Immature natural killer cell (primary cell): ENCODE results near the gene KCTD5. TPM values are rescaled to one million over a fixed set of nuclear protein-coding genes. Genes with fewer than 3 reads are reported as not detected.
A peak's percentile ranks its signal among the peaks of the same experiment; 100 is the strongest.
"Not testable (repeated sequence)": the region's sequence is repeated elsewhere in the genome, so short reads cannot be mapped to it uniquely, and the experiment has no call there.

Experiments used
- DNase-seq, 3 donors: peaks; one replicate each; pipeline ENCODE4 v3.0.0; 2022; ENCODE audit warnings: mixed read lengths in 1 of 3
- H3K27ac Mint-ChIP-seq, 6 donors: one replicate each; pipeline ENCODE4 v1.8.0; 2020; ENCODE audit warnings: mixed read lengths in 6 of 6, mild to moderate bottlenecking in 5 of 6, inconsistent platforms in 4 of 6, moderate library complexity in 3 of 6
- H3K27me3 Mint-ChIP-seq, 3 donors: one replicate each; pipeline ENCODE4 v1.8.0; 2020 to 2021; ENCODE audit warnings: low read depth in 3 of 3, mild to moderate bottlenecking in 3 of 3, mixed read lengths in 3 of 3, moderate library complexity in 3 of 3, inconsistent platforms in 1 of 3
- H3K36me3 Mint-ChIP-seq, 3 donors: one replicate each; pipeline ENCODE4 v1.8.0; 2020; ENCODE audit warnings: mixed read lengths in 3 of 3, inconsistent platforms in 2 of 3, mild to moderate bottlenecking in 2 of 3
- H3K4me1 Mint-ChIP-seq, 2 donors: one replicate each; pipeline ENCODE4 v1.8.0; 2020; ENCODE audit warnings: inconsistent platforms in 2 of 2, mild to moderate bottlenecking in 2 of 2, mixed read lengths in 2 of 2, moderate library complexity in 1 of 2
- H3K4me3 Mint-ChIP-seq, 5 donors: one replicate each; pipeline ENCODE4 v1.8.0; 2020; ENCODE audit warnings: mild to moderate bottlenecking in 5 of 5, mixed read lengths in 5 of 5, inconsistent platforms in 3 of 5, moderate library complexity in 3 of 5
- H3K9me3 Mint-ChIP-seq, 6 donors: one replicate each; pipeline ENCODE4 v1.8.0; 2020; ENCODE audit warnings: mild to moderate bottlenecking in 6 of 6, mixed read lengths in 6 of 6, inconsistent platforms in 4 of 6, moderate library complexity in 3 of 6
- polyA plus RNA-seq, 3 donors: library from polyadenylated mRNA; unstranded; fragments of 300-500 nt; fragmentation: Illumina TruSeq; gene quantifications; one replicate each; pipeline ENCODE4 v1.2.3, GENCODE V29; 2021

The KCTD5 gene
- polyA plus RNA-seq, 3 donors from 2014 or later = 22.2 to 38.9 (median 25.9) TPM

- Mint-ChIP-seq H3K27ac (peak overlapping the region in 2 of 6 donors; percentile 92 to 97), H3K36me3 (peaks cover 4 to 33% (median 15%) of the 10 kb centered on the region in 3 donors), H3K4me1 (peaks cover 12 to 19% of the 10 kb centered on the region in 2 donors), H3K4me3 (peak overlapping the region in 1 of 5 donors; percentile 76), H3K9me3 (no peaks in the 10 kb centered on the region), H3K27me3 (peaks cover 0 to 3% (median 0%) of the 10 kb centered on the region in 3 donors)
- peak in 1 of 3 donors; percentile 44 for DNase-seq
Measured at GRCh38 chr16:2663553-2664546, 18.5 kb upstream of the KCTD5 start.

GRCh38 chr16:2664574-2664982, 17.7 kb upstream of the KCTD5 start:
- H3K27me3 Mint-ChIP-seq = peaks cover 0 to 5% (median 0%) of the 10 kb centered on the region in 3 donors
- peaks cover 4 to 35% (median 17%) of the 10 kb centered on the region in 3 donors for H3K36me3 Mint-ChIP-seq
- no peaks in the 10 kb centered on the region for H3K9me3 Mint-ChIP-seq
- H3K27ac Mint-ChIP-seq = peak overlapping the region in 2 of 6 donors; percentile 92 to 97
- DNase-seq = no peak
- peaks cover 16 to 22% of the 10 kb centered on the region in 2 donors for H3K4me1 Mint-ChIP-seq
- no peak overlapping the region for H3K4me3 Mint-ChIP-seq

GRCh38 chr16:2666671-2667070, 15.7 kb upstream of the KCTD5 start:
- not testable (repeated sequence) for H3K9me3 Mint-ChIP-seq, H3K4me3 Mint-ChIP-seq, H3K27ac Mint-ChIP-seq, DNase-seq, H3K27me3 Mint-ChIP-seq
- peaks cover 4 to 35% (median 17%) of the 10 kb centered on the region in 3 donors for H3K36me3 Mint-ChIP-seq
- peaks cover 13 to 18% of the 10 kb centered on the region in 2 donors for H3K4me1 Mint-ChIP-seq

- H3K4me1 Mint-ChIP-seq = peaks cover 29 to 30% of the 10 kb centered on the region in 2 donors
- H3K27me3 Mint-ChIP-seq, H3K27ac Mint-ChIP-seq, H3K4me3 Mint-ChIP-seq, DNase-seq, H3K9me3 Mint-ChIP-seq: not testable (repeated sequence)
- peaks cover 4 to 25% (median 11%) of the 10 kb centered on the region in 3 donors for H3K36me3 Mint-ChIP-seq
Measured at GRCh38 chr16:2669587-2669986, 12.7 kb upstream of the KCTD5 start.

GRCh38 chr16:2670017-2670416, 12.3 kb upstream of the KCTD5 start:
- peak; percentile 27 to 49 (median 45) for DNase-seq
- H3K4me1 Mint-ChIP-seq = peaks cover 29 to 30% of the 10 kb centered on the region in 2 donors
- not testable (repeated sequence) for H3K27me3 Mint-ChIP-seq, H3K9me3 Mint-ChIP-seq
- H3K27ac Mint-ChIP-seq = peak overlapping the region in 4 of 6 donors; percentile 49 to 81 (median 68)
- H3K36me3 Mint-ChIP-seq = peaks cover 4 to 22% (median 11%) of the 10 kb centered on the region in 3 donors
- peak overlapping the region in 2 of 5 donors; percentile 38 to 52 for H3K4me3 Mint-ChIP-seq

GRCh38 chr16:2671193-2671592, 11.1 kb upstream of the KCTD5 start:
- Mint-ChIP-seq H3K4me3 (peak overlapping the region in 2 of 5 donors; percentile 6), H3K4me1 (peaks cover 29 to 30% of the 10 kb centered on the region in 2 donors), H3K36me3 (peaks cover 4 to 18% (median 11%) of the 10 kb centered on the region in 3 donors)
- H3K27ac Mint-ChIP-seq, H3K9me3 Mint-ChIP-seq, DNase-seq, H3K27me3 Mint-ChIP-seq: not testable (repeated sequence)

GRCh38 chr16:2671741-2672140, 10.6 kb upstream of the KCTD5 start:
- Mint-ChIP-seq H3K27me3 (peaks cover 0 to 5% (median 1%) of the 10 kb centered on the region in 3 donors), H3K4me1 (peaks cover 29 to 30% of the 10 kb centered on the region in 2 donors), H3K4me3 (peak overlapping the region in 4 of 5 donors; percentile 79 to 87 (median 80)), H3K27ac (peak overlapping the region in 1 of 6 donors; percentile 23), H3K36me3 (peaks cover 4 to 18% (median 11%) of the 10 kb centered on the region in 3 donors), H3K9me3 (no peaks in the 10 kb centered on the region)
- DNase-seq = no peak

GRCh38 chr16:2673066-2673999, 9.0 kb upstream of the KCTD5 start:
- Mint-ChIP-seq H3K27me3 (peaks cover 0 to 5% (median 1%) of the 10 kb centered on the region in 3 donors), H3K36me3 (peaks cover under 1 to 6% (median 6%) of the 10 kb centered on the region in 3 donors), H3K27ac (peak overlapping the region; percentile 76 to 90 (median 86)), H3K9me3 (no peaks in the 10 kb centered on the region), H3K4me1 (peaks cover 29 to 30% of the 10 kb centered on the region in 2 donors), H3K4me3 (peak overlapping the region; percentile 85 to 90 (median 88))
- peak; percentile 96 to 97 (median 97) for DNase-seq

GRCh38 chr16:2675021-2675420, 7.3 kb upstream of the KCTD5 start:
- Mint-ChIP-seq H3K9me3 (no peaks in the 10 kb centered on the region), H3K27ac (peak overlapping the region in 1 of 6 donors; percentile 58), H3K4me3 (peak overlapping the region in 2 of 5 donors; percentile 21 to 64), H3K4me1 (peaks cover 21% of the 10 kb centered on the region in 2 donors), H3K36me3 (no peaks in the 10 kb centered on the region), H3K27me3 (peaks cover 0 to 5% (median 0%) of the 10 kb centered on the region in 3 donors)
- no peak for DNase-seq

- Mint-ChIP-seq H3K27ac (no peak overlapping the region), H3K27me3 (peaks cover 0 to 5% (median 0%) of the 10 kb centered on the region in 3 donors), H3K9me3 (no peaks in the 10 kb centered on the region), H3K4me1 (peaks cover 17 to 19% of the 10 kb centered on the region in 2 donors), H3K4me3 (no peak overlapping the region), H3K36me3 (no peaks in the 10 kb centered on the region)
- no peak for DNase-seq
Measured at GRCh38 chr16:2675714-2676113, 6.6 kb upstream of the KCTD5 start.

GRCh38 chr16:2676937-2677336, 5.4 kb upstream of the KCTD5 start:
- H3K36me3 Mint-ChIP-seq = not testable (repeated sequence)

GRCh38 chr16:2678206-2678965, 3.9 kb upstream of the KCTD5 start:
- not testable (repeated sequence) for H3K27me3 Mint-ChIP-seq, H3K36me3 Mint-ChIP-seq, DNase-seq, H3K4me3 Mint-ChIP-seq, H3K9me3 Mint-ChIP-seq, H3K27ac Mint-ChIP-seq
- peaks cover 18% of the 10 kb centered on the region in 2 donors for H3K4me1 Mint-ChIP-seq

More at GRCh38 chr16:2676937-2677336, 5.4 kb upstream of the KCTD5 start:
- not testable (repeated sequence) for H3K9me3 Mint-ChIP-seq, DNase-seq, H3K4me3 Mint-ChIP-seq, H3K27me3 Mint-ChIP-seq, H3K27ac Mint-ChIP-seq
- peaks cover 16 to 17% of the 10 kb centered on the region in 2 donors for H3K4me1 Mint-ChIP-seq
